Keratinocyte (primary cell): ENCODE data around the gene SLC31A2. TPM values are rescaled to one million over a fixed set of nuclear protein-coding genes. Genes with fewer than 3 reads are reported as not detected.

ENCODE experiments used
- DNase-seq: peaks from one replicate; pipeline ENCODE4 v3.0.0-alpha.2; 2011; ENCODE audit warnings: low read depth, missing footprints, low spot score
- FAIRE-seq: peaks from 2 replicates; lab custom pipeline; 2011; peaks lifted over from hg19 to GRCh38; lab: Jason Lieb, UNC
- H2AFZ ChIP-seq: 2 replicates; pipeline ENCODE4 v1.6.0; 2012; ENCODE audit warnings: low read length, control low read depth, inconsistent platforms; ENCODE audit not compliant: control insufficient read depth
- H3K27ac ChIP-seq: 2 replicates; pipeline ENCODE4 v1.5.1; 2011; ENCODE audit warnings: low read length; ENCODE audit not compliant: control insufficient read depth, insufficient read depth
- H3K27me3 ChIP-seq: 3 replicates; pipeline ENCODE4 v1.6.0; 2011; ENCODE audit warnings: low read length; ENCODE audit not compliant: control insufficient read depth, insufficient read depth; ENCODE audit errors: extremely low read depth
- H3K36me3 ChIP-seq, 2 experiments: 2 replicates in 1 of 2; 3 replicates in 1 of 2; pipeline ENCODE4 v1.5.1; 2011; ENCODE audit warnings: low read length in 2 of 2, mild to moderate bottlenecking in 1 of 2; ENCODE audit not compliant: control insufficient read depth in 2 of 2, insufficient read depth in 2 of 2; ENCODE audit errors: extremely low read depth in 1 of 2
- H3K4me1 ChIP-seq: 3 replicates; pipeline ENCODE4 v1.5.1; 2011; ENCODE audit warnings: low read length; ENCODE audit not compliant: control insufficient read depth, insufficient read depth; ENCODE audit errors: extremely low read depth
- H3K4me2 ChIP-seq: 3 replicates; pipeline ENCODE4 v1.6.0; 2011; ENCODE audit warnings: low read depth, low read length; ENCODE audit not compliant: control insufficient read depth, insufficient read depth; ENCODE audit errors: extremely low read depth
- H3K4me3 ChIP-seq, 3 experiments: fragments of 200-600 bp in 1 of 3; sonication (generic) in 1 of 3; 2 replicates in 2 of 3; 3 replicates in 1 of 3; pipeline ENCODE4 v1.5.1; 2011 to 2016; ENCODE audit warnings: low read length in 3 of 3, mild to moderate bottlenecking in 3 of 3, control low read depth in 2 of 3, inconsistent platforms in 1 of 3, low read depth in 1 of 3, mixed read lengths in 1 of 3, mixed run types in 1 of 3, moderate library complexity in 1 of 3; ENCODE audit not compliant: control insufficient read depth in 2 of 3, insufficient read depth in 2 of 3; ENCODE audit errors: extremely low read depth in 1 of 3
- H3K79me2 ChIP-seq: 2 replicates; pipeline ENCODE4 v1.6.0; 2012; ENCODE audit warnings: low read length; ENCODE audit not compliant: control insufficient read depth, insufficient read depth
- H3K9ac ChIP-seq: 3 replicates; pipeline ENCODE4 v1.6.0; 2011; ENCODE audit warnings: low read length; ENCODE audit not compliant: control insufficient read depth, insufficient read depth; ENCODE audit errors: extremely low read depth
- H3K9me1 ChIP-seq: 3 replicates; pipeline ENCODE4 v1.6.0; 2011; ENCODE audit warnings: low read length; ENCODE audit not compliant: control insufficient read depth, insufficient read depth; ENCODE audit errors: extremely low read depth
- H3K9me3 ChIP-seq: 2 replicates; pipeline ENCODE4 v1.5.1; 2012; ENCODE audit warnings: low read depth, low read length; ENCODE audit not compliant: control insufficient read depth
- H4K20me1 ChIP-seq: 3 replicates; pipeline ENCODE4 v1.6.0; 2011; ENCODE audit warnings: low read length; ENCODE audit not compliant: control insufficient read depth, insufficient read depth; ENCODE audit errors: extremely low read depth
- EZH2 ChIP-seq: IDR thresholded peaks from one replicate; pipeline ENCODE4 v1.6.1; 2012; ENCODE audit warnings: inconsistent platforms, mild to moderate bottlenecking, low read length, moderate library complexity
- dilution Hi-C: fragments of 300-500 bp; cut with MboI; formaldehyde crosslinking; loops from one replicate; pipeline ENCODE4 v1.7.0; 2020; ENCODE audit warnings: low sequenced_read_pairs; ENCODE audit not compliant: extremely low pct_ligation_motif_present
- polyA plus RNA-seq, 5 experiments: library from polyadenylated mRNA; depleted of rRNA in 3 of 5; stranded (reverse) in 3 of 5; stranded (forward) in 1 of 5; unstranded in 1 of 5; fragments of >200 nt; gene quantifications; 1 replicate in 1 of 5; 2 replicates in 3 of 5; 3 replicates in 1 of 5; pipeline versions ENCODE4 v1.2.1 to v1.2.3, GENCODE V29; 2011 to 2012; ENCODE audit warnings: missing spikeins in 2 of 5, low read depth in 1 of 5, low replicate concordance in 1 of 5
- TF ChIP-seq, protein P1 (sequence below), 3 experiments: IDR thresholded peaks in 1 of 3; conservative IDR thresholded peaks in 1 of 3; optimal IDR thresholded peaks in 1 of 3; 2 replicates in 2 of 3; 3 replicates in 1 of 3; pipeline versions ENCODE3 to v1.5.1; 2011; ENCODE audit warnings: low read length in 3 of 3, mild to moderate bottlenecking in 3 of 3, moderate library complexity in 2 of 3, control low read depth in 1 of 3, inconsistent platforms in 1 of 3; ENCODE audit not compliant: insufficient read depth in 2 of 3; ENCODE audit errors: extremely low read depth in 1 of 3

SLC31A2 gene
- polyA plus RNA-seq, 1 donor (not counting 4 experiments of a cell fraction or from before 2014, with no cell fraction given) = 111 TPM

DNA sequence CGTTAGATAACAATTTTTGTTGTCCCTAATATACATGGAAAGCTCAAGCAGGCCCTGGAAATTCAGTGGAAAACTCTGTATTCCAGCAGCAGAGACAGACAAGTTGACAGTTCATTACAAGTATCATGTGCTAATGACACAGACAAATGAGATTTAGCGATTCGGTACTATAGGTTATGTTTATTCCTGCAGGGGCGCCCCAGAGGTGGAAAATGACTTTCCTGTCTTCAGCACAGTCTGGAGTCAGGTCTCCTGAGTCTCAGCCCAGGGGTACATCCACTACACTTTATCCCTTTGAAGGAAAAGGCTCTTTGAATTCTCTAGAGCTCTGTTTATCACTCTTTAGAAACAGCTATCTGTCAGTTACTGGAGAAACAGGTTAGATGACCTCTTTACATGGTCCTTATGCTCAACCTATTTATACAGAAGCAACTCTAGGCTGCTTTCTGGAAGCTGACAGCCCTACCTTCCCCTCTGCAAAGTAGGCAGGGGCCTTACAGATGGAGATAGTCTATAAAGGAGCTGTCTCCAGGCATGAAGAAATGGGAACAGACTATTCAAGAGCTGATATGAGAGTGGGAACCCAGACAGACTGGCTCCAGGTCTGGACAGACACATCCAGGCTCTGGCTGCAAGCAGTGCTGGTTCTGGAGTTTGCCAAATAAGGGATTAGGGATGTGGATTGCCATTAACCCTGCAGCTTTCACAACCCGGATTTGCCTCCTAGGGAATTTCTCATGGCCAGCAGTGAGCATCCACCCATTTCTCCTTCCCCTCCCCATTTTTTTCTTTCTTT is 7.2 kb upstream of the SLC31A2 start:
- no peak for FAIRE-seq
- DNase-seq = no peak
- Histone ChIP-seq H3K9me1 (no peaks in the 10 kb centered on the region), H2AFZ (no peak overlapping the region), H3K9ac (no peak overlapping the region), H3K9me3 (no peaks in the 10 kb centered on the region), H3K36me3 (no peaks in the 10 kb centered on the region), H3K79me2 (no peaks in the 10 kb centered on the region), H3K4me3 (no peak overlapping the region), H3K4me2 (no peak overlapping the region), H3K27me3 (peaks cover 26% of the 10 kb centered on the region), H4K20me1 (no peaks in the 10 kb centered on the region), H3K27ac (no peak overlapping the region), H3K4me1 (no peaks in the 10 kb centered on the region)
- TF ChIP-seq, protein P1, sequence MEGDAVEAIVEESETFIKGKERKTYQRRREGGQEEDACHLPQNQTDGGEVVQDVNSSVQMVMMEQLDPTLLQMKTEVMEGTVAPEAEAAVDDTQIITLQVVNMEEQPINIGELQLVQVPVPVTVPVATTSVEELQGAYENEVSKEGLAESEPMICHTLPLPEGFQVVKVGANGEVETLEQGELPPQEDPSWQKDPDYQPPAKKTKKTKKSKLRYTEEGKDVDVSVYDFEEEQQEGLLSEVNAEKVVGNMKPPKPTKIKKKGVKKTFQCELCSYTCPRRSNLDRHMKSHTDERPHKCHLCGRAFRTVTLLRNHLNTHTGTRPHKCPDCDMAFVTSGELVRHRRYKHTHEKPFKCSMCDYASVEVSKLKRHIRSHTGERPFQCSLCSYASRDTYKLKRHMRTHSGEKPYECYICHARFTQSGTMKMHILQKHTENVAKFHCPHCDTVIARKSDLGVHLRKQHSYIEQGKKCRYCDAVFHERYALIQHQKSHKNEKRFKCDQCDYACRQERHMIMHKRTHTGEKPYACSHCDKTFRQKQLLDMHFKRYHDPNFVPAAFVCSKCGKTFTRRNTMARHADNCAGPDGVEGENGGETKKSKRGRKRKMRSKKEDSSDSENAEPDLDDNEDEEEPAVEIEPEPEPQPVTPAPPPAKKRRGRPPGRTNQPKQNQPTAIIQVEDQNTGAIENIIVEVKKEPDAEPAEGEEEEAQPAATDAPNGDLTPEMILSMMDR (optimal IDR thresholded peaks at IDR 0.05 in 1 of 3, IDR thresholded peaks at IDR 0.05 in 1 of 3, conservative IDR thresholded peaks at IDR 0.05 in 1 of 3; ENCODE audit: extremely low read depth in 1 of 3, insufficient read depth in 2 of 3, low read length in 3 of 3) = no peak
- TF ChIP-seq EZH2 = no peak
- dilution Hi-C loops = no loop called here

GRCh38 chr9:113148372-113148705 is 2.5 kb upstream of the SLC31A2 start:
- TF ChIP-seq, protein P1 (optimal IDR thresholded peaks at IDR 0.05 in 1 of 3, IDR thresholded peaks at IDR 0.05 in 1 of 3, conservative IDR thresholded peaks at IDR 0.05 in 1 of 3; ENCODE audit: extremely low read depth in 1 of 3, insufficient read depth in 2 of 3, low read length in 3 of 3) = no peak
- TF ChIP-seq EZH2 = no peak
- no peak for DNase-seq
- Histone ChIP-seq H3K9me3 (no peaks in the 10 kb centered on the region), H3K27ac (no peak overlapping the region), H3K79me2 (peaks cover 12% of the 10 kb centered on the region), H3K4me3 (no peak overlapping the region), H3K27me3 (peaks cover 19% of the 10 kb centered on the region), H3K4me2 (no peak overlapping the region), H2AFZ (no peak overlapping the region), H3K4me1 (peaks cover 19% of the 10 kb centered on the region), H3K36me3 (no peaks in the 10 kb centered on the region), H3K9me1 (no peaks in the 10 kb centered on the region), H3K9ac (no peak overlapping the region), H4K20me1 (no peaks in the 10 kb centered on the region)
- no peak for FAIRE-seq
- dilution Hi-C loops = no loop called here
